NCI-H146 (cell line): Measurements from ENCODE around the gene CD24.
A peak's percentile ranks its signal among the peaks of the same experiment; 100 is the strongest.
"Not testable (repeated sequence)": the region's sequence is repeated elsewhere in the genome, so short reads cannot be mapped to it uniquely, and the experiment has no call there.

Source experiments
- DNase-seq: peaks from one replicate; lab custom pipeline; 2025; lab: John Stamatoyannopoulos, UW

The CD24 gene

GRCh38 chr6:106974336-106974998 is at the start of gene CD24:
Gene CD24 (minus strand): TSS chr6:106974729. CDS start chr6:106974646, 83 bp downstream.
- peak; percentile 85 for DNase-seq

- no peak for DNase-seq
Observed at GRCh38 chr6:107021446-107022185, 47.1 kb upstream of the CD24 start.

GRCh38 chr6:107020239-107020638 is 45.7 kb upstream of the CD24 start:
- DNase-seq: no peak

GRCh38 chr6:107019628-107020027 is 45.1 kb upstream of the CD24 start:
- DNase-seq: peak; percentile 36

DNA sequence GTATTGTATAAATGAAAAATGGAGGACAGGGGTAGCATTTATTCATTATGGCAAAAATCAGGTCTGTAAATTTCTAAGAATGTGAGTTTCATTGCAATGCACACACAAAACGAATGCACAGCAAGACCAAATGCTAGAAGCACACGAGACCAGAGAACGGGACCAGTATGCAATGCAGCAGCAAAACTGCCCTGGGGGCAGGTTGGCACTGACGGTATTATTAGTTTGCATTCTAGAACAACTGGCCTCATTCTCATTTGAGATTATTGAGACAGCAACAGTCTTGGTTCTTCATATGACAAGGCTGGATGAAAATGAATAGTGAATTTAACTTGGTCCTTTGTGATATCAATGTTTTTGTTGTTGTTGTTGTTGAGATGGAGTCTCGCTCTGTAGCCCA is 44.5 kb upstream of the CD24 start:
- no peak for DNase-seq

- no peak for DNase-seq
Observed at GRCh38 chr6:107009499-107009898, 35.0 kb upstream of the CD24 start.

DNA sequence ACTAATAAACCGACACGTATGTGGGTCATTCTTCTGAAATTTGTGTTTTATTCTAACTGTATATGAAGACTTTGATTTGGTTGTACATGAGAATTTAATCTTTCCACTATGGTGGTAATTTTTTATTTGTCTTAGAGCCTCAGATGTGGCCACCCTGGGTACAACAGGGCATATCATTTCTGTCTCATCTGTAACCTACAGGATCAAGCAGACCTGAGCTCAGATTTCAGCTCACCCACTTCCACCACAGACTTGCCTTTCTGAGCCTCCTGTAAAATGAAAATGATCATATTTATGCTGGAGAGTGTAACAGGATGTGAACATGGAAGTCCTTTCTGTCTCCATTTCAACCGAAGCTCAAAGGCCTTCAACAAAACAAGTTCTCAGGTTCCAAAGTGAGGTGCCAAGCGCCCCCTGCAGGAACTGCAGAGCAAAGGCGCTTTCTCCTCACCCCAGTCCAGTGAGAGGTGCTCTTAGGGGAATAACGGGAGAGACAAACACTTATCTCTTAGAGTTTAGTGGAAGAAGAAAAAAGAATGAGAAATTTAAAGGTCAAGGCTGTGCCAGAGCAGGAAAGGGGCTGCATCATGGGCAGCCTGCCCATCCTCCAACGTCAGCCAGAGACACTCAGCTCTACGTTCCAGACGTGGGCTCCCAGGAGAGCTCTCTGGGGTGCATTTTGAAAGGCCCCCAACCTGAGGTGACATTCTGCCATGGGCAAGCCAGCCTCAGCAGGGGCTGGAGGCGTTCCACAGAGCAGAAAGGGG is 23.0 kb upstream of the CD24 start:
- DNase-seq: peak; percentile 78

- DNase-seq: no peak
Observed at GRCh38 chr6:106995640-106996039, 21.1 kb upstream of the CD24 start.

GRCh38 chr6:106989737-106990136 is 15.2 kb upstream of the CD24 start:
- not testable (repeated sequence) for DNase-seq

GRCh38 chr6:106988664-106989063 is 14.1 kb upstream of the CD24 start:
- no peak for DNase-seq

DNA sequence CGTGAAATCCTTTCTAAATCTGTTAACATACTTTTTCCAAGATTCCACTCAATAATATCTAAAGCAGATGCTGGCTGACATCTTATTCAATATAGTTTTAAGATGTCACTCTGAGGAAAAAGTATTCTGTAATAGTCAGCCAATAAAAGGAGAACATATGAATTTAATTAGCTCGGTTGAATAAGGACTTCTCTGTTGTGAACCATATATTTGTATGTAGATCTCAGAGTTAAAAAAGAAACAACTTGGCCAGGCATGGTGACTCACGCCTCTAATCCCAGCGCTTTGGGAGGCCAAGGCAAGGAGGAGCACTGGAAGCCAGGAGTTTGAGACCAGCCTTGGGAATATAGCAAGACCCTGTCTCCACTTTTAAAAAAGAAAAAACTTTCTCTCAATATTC is 7.4 kb upstream of the CD24 start:
- no peak for DNase-seq

DNA sequence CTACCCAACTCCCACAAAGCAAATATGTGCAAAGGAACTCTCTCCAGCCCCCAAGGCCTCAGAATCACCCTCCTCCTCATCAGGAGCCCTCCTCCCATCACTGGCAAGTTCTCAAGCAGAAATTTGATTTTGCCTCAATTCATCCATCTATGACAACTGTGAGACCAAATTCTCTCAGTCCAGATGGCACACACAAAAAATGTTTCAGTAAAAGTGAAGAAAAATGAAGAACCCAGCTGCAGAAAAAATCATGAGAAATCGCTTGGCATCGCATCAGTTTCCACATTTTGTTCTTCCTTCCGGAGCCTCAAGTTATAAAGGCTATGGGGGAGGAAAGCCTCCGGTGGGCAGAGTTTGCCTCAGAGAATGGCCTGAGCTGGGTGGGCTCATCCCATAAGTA is 6.4 kb upstream of the CD24 start:
- DNase-seq: no peak

- peak; percentile 83 for DNase-seq
Observed at GRCh38 chr6:106979435-106979884, 4.9 kb upstream of the CD24 start.

DNA sequence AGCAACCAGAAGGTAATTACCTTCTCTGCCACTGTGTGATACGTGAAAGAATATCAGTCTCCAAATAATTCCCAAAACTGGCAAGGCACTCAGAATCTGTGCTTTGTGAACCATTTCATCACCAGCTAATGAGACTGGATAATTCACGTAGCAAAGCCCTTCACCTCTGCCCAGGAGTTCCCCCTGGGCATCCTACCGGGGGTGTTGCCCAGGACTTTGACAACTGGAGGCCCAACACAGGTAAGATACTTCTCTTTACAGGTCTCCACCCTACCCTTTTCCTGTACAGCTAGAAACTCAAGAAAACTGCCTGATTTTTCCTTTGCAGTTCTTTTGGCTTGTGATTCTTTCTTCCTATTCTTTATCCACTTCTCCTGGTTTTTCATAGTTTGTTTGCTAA is 2.7 kb upstream of the CD24 start:
- no peak for DNase-seq

DNA sequence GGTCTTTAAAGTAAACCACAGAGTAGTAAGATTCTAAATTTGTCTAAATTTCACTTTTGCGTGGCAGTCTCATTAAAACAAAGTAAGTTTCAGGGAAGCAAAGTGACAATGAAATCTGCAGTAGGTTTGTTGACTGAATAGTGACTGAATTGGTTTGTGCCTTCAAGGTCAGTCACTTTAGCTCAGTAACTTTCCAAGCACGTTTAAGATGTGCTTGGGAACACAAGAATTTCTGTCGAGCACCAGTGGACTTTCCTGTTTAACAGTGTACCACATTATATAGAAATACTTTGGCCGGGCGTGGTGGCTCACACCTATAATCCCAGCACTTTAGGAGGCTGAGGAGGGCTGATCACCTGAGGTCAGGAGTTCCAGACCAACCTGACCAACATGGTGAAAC is 1.7 kb upstream of the CD24 start:
- DNase-seq: no peak

GRCh38 chr6:106975738-106976064 is 1.2 kb upstream of the CD24 start:
- DNase-seq: peak; percentile 53

GRCh38 chr6:106974999-106975737 is 639 bp upstream of the CD24 start:
- peak; percentile 81 for DNase-seq

DNA sequence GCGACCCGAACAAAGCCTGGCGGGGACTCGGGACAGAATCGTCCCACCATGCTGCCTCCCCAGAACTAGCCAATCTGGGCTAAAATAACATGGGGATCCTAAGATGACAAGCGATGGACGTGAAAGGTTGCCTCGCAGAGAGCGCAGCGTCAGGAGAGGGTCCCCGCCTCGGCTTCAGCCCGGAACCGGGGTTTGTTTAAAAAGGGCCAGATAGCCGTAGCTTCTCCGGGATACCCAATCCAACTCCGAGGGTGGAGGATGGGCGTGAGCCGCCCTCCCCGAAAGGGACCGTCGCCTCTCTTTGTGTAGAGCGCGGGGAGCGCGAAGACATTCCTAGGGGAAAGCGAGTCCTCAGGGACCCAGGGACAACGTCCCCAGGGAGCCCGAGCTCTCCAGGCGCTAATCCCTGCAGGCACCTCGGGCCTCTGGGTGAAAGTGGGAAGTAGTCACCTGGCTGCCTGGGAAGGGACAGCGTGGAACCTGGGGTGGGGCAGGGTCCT is 643 bp downstream of the CD24 start:
- DNase-seq: peak; percentile 64

DNA sequence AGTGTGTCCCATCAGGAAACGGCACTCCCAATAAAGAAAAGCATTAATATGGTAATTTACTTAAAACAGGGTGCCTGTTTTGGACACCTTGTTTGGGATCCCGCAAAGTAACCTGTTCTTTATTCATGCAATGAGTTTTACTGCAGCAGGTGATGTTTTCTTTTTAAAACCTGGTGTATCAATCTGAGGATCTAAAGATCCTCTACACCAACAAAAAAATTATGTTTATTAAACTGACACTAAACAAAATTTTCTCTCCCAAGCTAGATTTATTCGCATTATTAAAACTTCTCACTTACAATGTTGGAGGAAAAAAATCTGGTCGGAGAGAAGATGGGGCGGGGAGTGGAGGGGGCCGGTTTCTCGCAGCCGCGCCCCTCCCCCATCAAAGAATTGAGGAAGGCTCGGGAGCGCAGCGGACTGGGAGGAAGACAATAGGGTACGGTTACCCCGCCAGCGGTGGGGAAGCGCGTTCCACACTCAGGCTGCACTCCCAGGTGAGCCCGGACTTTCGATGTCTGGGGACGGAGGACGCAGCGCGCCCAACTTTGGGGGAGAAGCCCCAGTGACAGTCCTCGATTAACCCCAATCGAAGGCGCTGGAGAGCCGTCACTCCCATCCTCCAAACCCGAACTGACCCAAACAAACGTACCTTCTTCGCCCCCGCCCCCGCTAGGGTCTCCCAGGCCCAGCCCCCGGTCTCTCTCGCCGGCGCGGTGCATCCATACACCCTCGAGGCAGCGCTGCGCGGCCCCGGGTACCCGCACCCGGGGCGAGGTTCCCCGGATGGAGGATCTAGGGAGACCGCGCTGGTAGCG is 1.3 kb downstream of the CD24 start:
- DNase-seq: peak; percentile 72

DNA sequence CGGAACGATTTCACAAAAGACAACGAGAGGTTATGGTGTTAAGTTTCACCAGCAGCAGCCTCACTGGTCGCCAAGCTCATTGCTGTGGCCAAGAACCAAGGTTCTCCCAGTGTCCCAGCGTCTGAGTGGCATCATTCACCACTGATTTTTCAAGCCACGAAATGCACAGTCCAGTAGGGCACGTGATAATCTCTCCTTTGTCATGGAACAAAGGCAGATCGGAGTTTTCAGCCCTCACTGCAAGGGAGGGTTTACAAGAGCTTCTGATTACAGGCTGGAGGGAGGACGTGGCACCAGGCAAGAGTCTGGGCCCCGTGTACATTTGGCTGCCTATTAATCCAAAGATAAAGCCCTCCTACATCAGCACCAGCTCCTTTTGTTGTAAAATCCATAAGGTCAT is 2.0 kb downstream of the CD24 start:
- peak; percentile 86 for DNase-seq

- not testable (repeated sequence) for DNase-seq
Observed at GRCh38 chr6:106970769-106971168, 3.8 kb downstream of the CD24 start.
